Mucosa of stomach (tissue), 1 donor: Measurements from ENCODE around the gene ACD.

Source experiments
- H3K27me3 ChIP-seq: one replicate; pipeline ENCODE4 v1.7.0; 2013; ENCODE audit warnings: mild to moderate bottlenecking, low read length; ENCODE audit not compliant: control insufficient read depth, insufficient read depth
- H3K36me3 ChIP-seq: one replicate; pipeline ENCODE4 v1.7.0; 2013; ENCODE audit warnings: low read length; ENCODE audit not compliant: control insufficient read depth, insufficient read depth
- H3K4me1 ChIP-seq: one replicate; pipeline ENCODE4 v1.7.0; 2013; ENCODE audit warnings: mild to moderate bottlenecking, low read length; ENCODE audit not compliant: control insufficient read depth, insufficient read depth
- H3K4me3 ChIP-seq: one replicate; pipeline ENCODE4 v1.7.0; 2013; ENCODE audit warnings: low read length
- H3K9ac ChIP-seq: one replicate; pipeline ENCODE4 v1.7.0; 2013; ENCODE audit warnings: mild to moderate bottlenecking, low read length, moderate library complexity
- H3K9me3 ChIP-seq: one replicate; pipeline ENCODE4 v1.7.0; 2013; ENCODE audit warnings: mild to moderate bottlenecking, low read length, moderate library complexity; ENCODE audit not compliant: control insufficient read depth
- donor health status: Pancreatic carcinoma.

ACD gene

DNA sequence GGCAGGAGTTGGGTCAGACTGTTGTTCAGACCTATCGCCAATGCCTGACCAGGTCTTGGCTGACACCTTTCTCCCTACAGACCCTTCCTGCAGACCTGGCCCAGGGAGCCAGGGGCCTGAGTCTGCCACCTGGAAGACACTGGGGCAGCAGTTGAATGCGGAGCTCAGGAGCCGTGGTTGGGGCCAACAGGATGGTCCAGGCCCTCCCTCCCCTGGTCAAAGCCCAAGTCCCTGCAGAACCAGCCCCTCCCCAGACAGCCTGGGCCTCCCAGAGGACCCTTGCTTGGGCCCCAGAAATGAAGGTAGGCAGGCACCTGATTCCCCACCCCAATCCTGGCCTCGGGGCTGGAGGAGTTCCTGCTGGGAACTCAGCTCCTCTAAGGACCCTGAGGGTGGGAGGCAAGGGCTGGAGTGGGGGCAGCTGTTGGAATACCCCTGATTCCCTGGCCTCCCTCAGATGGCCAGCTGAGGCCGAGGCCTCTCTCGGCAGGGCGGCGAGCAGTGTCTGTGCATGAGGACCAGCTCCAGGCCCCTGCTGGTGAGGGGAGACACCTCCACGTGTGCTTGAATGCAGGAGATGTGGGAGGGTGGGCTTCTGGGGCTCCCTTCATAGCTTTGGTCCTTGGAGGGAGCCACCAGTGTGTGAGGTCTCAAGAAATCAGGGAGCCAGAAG lies 3.6 kb downstream of the ACD start:
- H3K4me3 ChIP-seq: no peak overlapping the region
- no peaks in the 10 kb centered on the region for H3K36me3 ChIP-seq
- H3K9ac ChIP-seq: no peak overlapping the region
- H3K27me3 ChIP-seq: peaks cover 39% of the 10 kb centered on the region
- H3K9me3 ChIP-seq: no peaks in the 10 kb centered on the region
- H3K4me1 ChIP-seq: peaks cover 18% of the 10 kb centered on the region

DNA sequence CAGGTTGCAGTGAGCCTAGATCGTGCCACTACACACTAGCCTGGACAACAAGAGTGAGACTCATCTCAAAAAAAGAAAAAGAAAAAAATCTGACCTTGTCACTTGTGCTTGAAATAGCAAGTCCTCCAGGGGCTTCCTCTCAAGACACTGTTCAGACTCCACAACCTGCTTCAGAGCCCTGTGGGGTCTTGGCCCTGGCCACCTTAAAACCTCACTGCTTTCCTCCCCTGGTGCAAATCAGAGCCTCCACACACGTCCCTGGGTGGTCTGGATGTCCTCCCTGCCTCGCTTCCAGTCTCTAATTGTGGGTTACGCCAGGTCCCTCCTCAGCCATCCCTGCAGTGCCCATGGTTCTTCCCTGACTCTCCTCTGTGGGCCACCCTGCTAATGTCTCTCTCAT lies 4.7 kb downstream of the ACD start:
- no peaks in the 10 kb centered on the region for H3K9me3 ChIP-seq
- peaks cover 12% of the 10 kb centered on the region for H3K4me1 ChIP-seq
- H3K27me3 ChIP-seq: peaks cover 50% of the 10 kb centered on the region
- no peaks in the 10 kb centered on the region for H3K36me3 ChIP-seq
- H3K4me3 ChIP-seq: no peak overlapping the region
- no peak overlapping the region for H3K9ac ChIP-seq

DNA sequence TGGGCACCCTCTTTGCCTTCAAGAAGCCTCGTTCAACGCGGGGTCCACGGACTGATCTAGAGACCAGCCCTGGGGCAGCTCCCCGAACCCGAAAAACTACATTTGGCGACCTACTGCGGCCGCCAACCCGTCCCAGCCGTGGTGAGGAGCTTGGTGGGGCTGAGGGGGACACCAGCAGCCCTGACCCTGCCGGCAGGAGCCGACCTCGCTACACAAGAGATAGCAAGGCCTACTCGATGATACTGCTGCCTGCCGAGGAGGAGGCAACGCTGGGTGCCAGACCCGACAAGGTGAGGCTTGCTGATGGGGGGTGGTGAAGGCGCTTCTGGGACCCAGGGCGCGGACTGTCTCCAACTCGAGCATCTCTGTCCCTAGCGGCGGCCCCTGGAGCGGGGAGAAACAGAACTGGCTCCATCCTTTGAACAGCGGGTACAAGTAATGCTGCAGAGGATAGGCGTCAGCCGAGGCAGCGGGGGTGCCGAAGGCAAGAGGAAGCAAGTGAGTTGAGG lies 5.6 kb downstream of the ACD start:
- Histone ChIP-seq H3K4me1 (peaks cover 13% of the 10 kb centered on the region), H3K4me3 (no peak overlapping the region), H3K9ac (no peak overlapping the region), H3K36me3 (no peaks in the 10 kb centered on the region), H3K27me3 (peaks cover 59% of the 10 kb centered on the region), H3K9me3 (no peaks in the 10 kb centered on the region)

DNA sequence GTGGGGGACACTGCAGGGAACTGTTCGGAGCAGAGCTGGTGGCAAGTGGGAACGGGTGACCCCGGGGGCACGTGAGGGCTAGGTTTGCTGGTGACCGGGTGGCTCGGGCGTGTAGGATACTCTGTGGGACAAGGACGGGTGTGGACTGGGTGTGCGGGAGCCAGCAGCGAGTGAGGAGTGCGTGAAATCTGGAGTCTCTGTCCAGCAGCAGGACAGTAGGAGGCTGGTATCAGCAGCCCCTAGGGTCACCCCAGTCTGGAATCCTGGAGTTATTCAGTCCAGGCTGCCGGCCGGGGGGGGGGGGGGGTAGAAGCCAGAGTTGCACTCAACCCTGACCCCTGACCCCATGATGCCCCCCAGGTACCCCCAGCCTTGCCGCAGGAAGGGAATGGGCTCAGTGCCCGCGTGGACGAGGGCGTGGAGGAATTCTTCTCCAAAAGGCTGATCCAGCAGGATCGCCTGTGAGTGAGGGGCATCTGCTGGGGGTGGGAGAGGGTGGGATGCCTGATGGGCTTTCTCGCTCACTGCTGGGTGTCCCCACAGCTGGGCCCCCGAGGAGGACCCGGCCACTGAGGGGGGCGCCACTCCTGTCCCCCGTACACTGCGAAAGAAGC lies 6.2 kb downstream of the ACD start:
- H3K4me1 ChIP-seq: peaks cover 13% of the 10 kb centered on the region
- H3K4me3 ChIP-seq: no peak overlapping the region
- no peak overlapping the region for H3K9ac ChIP-seq
- no peaks in the 10 kb centered on the region for H3K9me3 ChIP-seq
- H3K36me3 ChIP-seq: no peaks in the 10 kb centered on the region
- peaks cover 65% of the 10 kb centered on the region for H3K27me3 ChIP-seq

DNA sequence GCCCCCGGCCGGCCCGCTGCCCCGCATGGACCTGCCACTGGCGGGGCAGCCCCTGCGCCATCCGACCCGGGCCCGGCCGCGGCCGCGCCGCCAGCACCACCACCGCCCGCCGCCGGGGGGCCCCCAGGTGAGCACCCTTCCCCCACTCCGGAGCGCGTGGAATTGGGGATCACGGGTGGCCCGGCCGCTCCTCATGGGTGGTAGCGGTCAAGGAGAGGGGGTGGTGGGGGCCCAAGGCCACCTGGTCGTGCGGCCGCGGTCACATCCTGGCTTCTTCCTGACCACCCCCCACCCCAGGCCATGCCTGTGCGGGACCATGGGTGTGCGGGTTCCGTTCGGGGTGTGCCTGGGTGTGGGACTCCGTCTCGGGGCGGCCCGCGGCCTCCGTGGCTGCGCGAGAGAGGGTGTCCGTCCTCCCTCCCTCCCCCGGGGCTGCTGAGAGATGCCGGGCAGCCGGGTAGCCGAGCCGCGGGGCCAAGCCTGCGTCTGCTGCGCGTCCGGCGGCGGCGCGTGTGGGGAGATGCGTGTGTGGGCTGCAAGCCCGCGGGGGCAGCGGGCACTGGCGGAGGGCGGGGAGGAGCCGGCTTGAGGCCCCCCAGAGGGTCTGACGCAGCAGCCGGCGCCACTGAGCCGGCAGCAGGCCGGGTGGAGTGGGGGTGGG lies 6.8 kb downstream of the ACD start:
- Histone ChIP-seq H3K9ac (no peak overlapping the region), H3K9me3 (no peaks in the 10 kb centered on the region), H3K27me3 (peaks cover 71% of the 10 kb centered on the region), H3K4me1 (peaks cover 15% of the 10 kb centered on the region), H3K4me3 (no peak overlapping the region), H3K36me3 (no peaks in the 10 kb centered on the region)

DNA sequence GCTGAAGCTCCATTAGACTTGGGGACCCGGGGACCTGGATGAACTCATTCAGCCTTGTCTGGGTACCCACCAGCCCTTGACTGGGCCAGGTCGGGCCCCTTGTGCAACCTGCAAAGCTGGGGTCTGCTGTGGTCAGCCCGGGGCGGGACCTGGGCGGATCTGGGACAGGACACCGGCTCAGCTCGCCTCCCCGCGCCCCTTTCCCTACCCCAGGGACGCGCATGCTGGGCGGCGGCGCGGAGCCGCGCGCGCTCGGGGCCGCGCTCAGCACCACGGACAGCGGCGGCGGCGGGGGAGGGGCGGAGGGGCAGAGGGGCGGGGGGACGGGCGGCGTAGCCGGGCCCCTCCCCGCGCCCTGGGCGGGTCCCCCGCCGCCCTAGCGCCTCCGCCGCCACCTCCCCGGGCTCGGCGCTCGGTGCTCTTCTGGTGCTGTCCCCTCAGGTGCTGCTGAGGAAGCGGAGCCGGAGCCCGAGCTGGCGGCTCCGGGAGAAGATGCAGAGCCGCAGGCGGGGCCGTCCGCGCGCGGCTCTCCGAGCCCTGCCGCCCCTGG lies 7.4 kb downstream of the ACD start:
- Histone ChIP-seq H3K9ac (no peak overlapping the region), H3K4me1 (peaks cover 17% of the 10 kb centered on the region), H3K4me3 (no peak overlapping the region), H3K36me3 (no peaks in the 10 kb centered on the region), H3K9me3 (no peaks in the 10 kb centered on the region), H3K27me3 (peaks cover 78% of the 10 kb centered on the region)

DNA sequence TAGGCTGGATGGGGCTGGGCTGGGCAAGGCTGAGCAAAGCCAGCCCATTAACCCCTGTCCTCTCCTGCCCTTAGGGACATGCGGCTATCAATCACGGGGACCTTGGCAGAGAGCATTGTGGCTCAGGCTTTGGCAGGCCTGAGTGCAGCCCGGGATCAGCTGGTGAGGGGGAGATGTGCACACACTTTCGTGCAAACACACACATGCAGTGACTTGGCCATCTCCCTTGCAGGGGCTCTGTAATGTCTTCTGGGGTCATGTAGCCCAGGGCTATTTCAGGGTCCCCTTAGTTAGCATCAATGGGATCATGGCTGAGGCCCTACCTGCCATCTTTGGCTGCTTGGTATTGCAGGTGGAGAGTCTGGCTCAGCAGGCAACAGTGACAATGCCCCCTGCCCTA lies 8.2 kb downstream of the ACD start:
- no peak overlapping the region for H3K9ac ChIP-seq
- H3K9me3 ChIP-seq: no peaks in the 10 kb centered on the region
- H3K36me3 ChIP-seq: no peaks in the 10 kb centered on the region
- peaks cover 17% of the 10 kb centered on the region for H3K4me1 ChIP-seq
- H3K27me3 ChIP-seq: peaks cover 84% of the 10 kb centered on the region
- H3K4me3 ChIP-seq: no peak overlapping the region

DNA sequence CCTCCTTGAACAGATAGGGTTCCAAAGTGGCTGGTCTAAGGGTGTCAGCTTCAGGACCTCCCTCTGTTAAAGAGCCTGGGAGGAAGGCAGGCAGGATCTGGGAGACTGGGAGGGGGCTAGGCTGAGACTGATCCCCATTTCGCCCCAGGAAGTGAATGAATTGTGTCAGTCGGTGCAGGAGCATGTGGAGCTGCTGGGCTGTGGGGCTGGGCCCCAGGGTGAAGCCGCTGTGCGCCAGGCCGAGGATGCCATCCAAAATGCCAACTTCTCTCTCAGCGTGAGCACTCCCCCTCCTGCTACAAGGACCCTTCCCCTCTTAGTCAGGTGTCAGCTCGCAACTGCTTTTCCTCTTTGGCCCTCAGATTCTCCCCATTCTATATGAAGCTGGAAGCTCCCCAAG lies 9.0 kb downstream of the ACD start:
- no peak overlapping the region for H3K4me3 ChIP-seq
- H3K36me3 ChIP-seq: no peaks in the 10 kb centered on the region
- H3K4me1 ChIP-seq: peaks cover 17% of the 10 kb centered on the region
- H3K27me3 ChIP-seq: peaks cover 91% of the 10 kb centered on the region
- H3K9ac ChIP-seq: no peak overlapping the region
- no peaks in the 10 kb centered on the region for H3K9me3 ChIP-seq

DNA sequence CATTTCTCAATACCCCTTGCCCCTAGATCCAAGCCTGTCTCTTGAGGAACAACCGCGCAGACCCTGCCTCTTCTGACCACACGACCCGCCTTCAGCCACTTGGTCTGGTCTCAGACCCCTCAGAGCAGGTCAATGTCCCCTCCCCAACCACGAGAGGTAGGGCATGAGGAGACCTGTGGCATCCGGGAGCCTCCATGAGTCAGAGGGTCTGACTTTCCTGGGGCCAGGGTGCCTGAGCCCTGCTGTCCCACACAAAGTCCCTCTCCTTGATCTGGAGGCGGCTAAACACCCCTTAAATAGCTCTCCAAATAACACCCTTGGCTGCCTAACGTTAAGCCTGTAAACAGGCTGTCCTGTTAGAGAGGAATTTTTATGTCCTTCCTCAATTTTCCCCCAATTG lies 10.0 kb downstream of the ACD start:
- H3K4me1 ChIP-seq: peaks cover 25% of the 10 kb centered on the region

DNA sequence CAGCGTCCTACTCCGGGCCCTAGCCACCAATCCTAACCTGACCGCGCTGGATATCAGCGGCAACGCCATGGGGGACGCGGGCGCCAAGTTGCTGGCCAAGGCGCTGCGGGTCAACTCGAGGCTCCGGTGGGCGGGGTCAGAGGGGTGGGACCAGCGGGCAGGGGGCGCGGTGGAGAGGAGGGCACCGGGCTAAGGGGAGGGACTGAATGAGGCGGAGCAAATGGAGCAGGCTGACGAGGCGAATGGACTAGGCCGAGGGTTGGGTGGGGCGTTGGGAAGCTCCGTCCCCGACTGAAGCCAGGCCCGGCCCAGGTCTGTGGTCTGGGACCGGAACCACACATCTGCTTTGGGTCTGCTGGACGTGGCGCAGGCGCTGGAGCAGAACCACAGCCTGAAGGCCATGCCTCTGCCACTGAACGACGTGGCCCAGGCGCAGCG lies 10.5 kb downstream of the ACD start:
- peaks cover 93% of the 10 kb centered on the region for H3K27me3 ChIP-seq
- H3K4me1 ChIP-seq: peaks cover 27% of the 10 kb centered on the region
- no peaks in the 10 kb centered on the region for H3K9me3 ChIP-seq
- H3K4me3 ChIP-seq: no peak overlapping the region
- no peaks in the 10 kb centered on the region for H3K36me3 ChIP-seq
- no peak overlapping the region for H3K9ac ChIP-seq

More for the DNA sequence above, 10.0 kb downstream of the ACD start:
- no peaks in the 10 kb centered on the region for H3K9me3 ChIP-seq
- H3K27me3 ChIP-seq: peaks cover 93% of the 10 kb centered on the region
- H3K36me3 ChIP-seq: no peaks in the 10 kb centered on the region
- no peak overlapping the region for H3K4me3 ChIP-seq
- no peak overlapping the region for H3K9ac ChIP-seq

DNA sequence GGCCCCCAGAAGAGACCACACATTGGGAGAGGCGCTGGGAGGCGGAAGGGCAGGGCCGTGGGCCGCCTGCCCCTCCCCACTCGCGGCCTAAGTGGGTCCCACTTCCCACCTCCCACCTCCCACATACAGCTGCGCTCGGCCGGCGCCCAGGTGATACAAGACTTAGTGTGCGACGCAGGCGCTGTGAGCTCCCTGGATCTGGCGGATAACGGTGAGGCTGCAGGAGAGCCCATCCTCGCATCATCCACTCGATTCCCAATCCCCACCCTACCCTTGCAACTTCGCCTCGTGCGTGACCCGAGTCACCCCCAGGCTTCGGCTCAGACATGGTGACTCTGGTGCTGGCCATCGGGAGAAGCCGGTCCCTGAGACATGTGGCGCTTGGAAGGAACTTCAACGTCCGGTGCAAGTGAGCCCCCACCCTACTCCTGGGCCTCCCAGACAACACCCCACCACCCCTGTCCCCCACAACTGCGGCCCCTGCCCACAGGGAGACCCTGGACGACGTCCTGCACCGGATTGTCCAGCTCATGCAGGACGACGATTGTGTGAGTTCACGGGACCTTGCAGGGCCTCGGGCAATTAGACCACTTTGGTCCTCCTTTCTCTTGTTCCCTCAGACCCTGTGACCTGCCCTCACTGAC lies 11.2 kb downstream of the ACD start:
- peaks cover 93% of the 10 kb centered on the region for H3K27me3 ChIP-seq
- no peak overlapping the region for H3K9ac ChIP-seq
- H3K36me3 ChIP-seq: no peaks in the 10 kb centered on the region
- peaks cover 31% of the 10 kb centered on the region for H3K4me1 ChIP-seq
- no peak overlapping the region for H3K4me3 ChIP-seq
- no peaks in the 10 kb centered on the region for H3K9me3 ChIP-seq
